Tibial artery (tissue), 4 donors: Measurements from ENCODE around the gene RASA3.

Experiments
- DNase-seq, 2 donors: peaks; one replicate each; pipeline ENCODE4 v3.0.0-alpha.2; 2019
- H3K27ac ChIP-seq, 2 donors: fragments of 200-600 bp; sonication (generic) in 1 of 2; 1 replicate in 1 of 2; 2 replicates in 1 of 2; pipeline ENCODE4 v1.5.1; 2018 to 2019; ENCODE audit warnings: mild to moderate bottlenecking in 1 of 2
- H3K27me3 ChIP-seq, 2 donors: fragments of 200-600 bp; sonication (generic) in 1 of 2; one replicate each; pipeline versions ENCODE4 v1.5.1 to v1.6.0; 2016 to 2019
- H3K36me3 ChIP-seq, 3 donors: fragments of 200-600 bp; sonication (generic) in 2 of 3; one replicate each; pipeline ENCODE4 v1.5.1; 2016 to 2019; ENCODE audit warnings: mild to moderate bottlenecking in 2 of 3
- H3K4me1 ChIP-seq, 4 donors: fragments of 200-600 bp; sonication (generic) in 2 of 4; 1 replicate in 3 of 4; 2 replicates in 1 of 4; pipeline ENCODE4 v1.5.1; 2016 to 2019
- H3K4me3 ChIP-seq, 2 donors: fragments of 200-600 bp; sonication (generic) in 1 of 2; 1 replicate in 1 of 2; 2 replicates in 1 of 2; pipeline ENCODE4 v1.5.1; 2018 to 2019; ENCODE audit warnings: mild to moderate bottlenecking in 2 of 2
- H3K9me3 ChIP-seq, 3 donors: fragments of 200-600 bp; sonication (generic) in 1 of 3; one replicate each; pipeline ENCODE4 v1.5.1; 2016 to 2019
- intact Hi-C: fragments of 100-400 bp; cut with DNase I; formaldehyde crosslinking; loops from one replicate; pipeline ENCODE4 v1.15.0; 2023; ENCODE audit warnings: low total_unique reads
- TF ChIP-seq, protein P1 (sequence below), 2 experiments: fragments of 200-600 bp in 1 of 2; fragments of 450-650 bp in 1 of 2; IDR thresholded peaks; one replicate each; pipeline ENCODE4 v1.5.1; 2017 to 2019; ENCODE audit warnings: antibody characterized with exemption in 2 of 2, mild to moderate bottlenecking in 1 of 2, moderate library complexity in 1 of 2

The RASA3 gene

DNA sequence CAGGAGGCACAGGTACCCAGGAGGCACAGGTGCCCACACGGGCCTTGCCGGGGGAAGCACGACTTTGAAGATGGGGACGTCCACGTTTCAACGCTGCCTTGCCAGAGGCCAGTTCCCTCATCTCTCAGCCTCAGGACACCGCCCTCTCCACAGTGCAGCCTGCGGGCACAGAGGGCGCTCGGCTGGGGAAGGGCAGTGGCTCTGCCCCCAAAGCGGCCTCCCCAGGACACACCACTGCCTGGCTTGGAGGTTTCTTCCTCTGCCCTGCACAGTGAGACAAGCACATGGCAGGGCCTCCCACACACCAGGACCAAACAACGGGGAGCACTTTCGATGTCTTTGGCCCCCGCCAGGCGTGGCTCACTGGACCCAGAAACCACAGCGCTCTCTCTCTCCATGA lies 73.0 kb downstream of the RASA3 start:
- intact Hi-C loops: no loop called here
- Histone ChIP-seq H3K9me3 (no peaks in the 10 kb centered on the region), H3K27me3 (no peaks in the 10 kb centered on the region), H3K4me3 (no peak overlapping the region), H3K36me3 (peaks cover 0 to 12% (median 5%) of the 10 kb centered on the region in 3 donors), H3K27ac (peak overlapping the region in 1 of 2 donors; percentile 24), H3K4me1 (peaks cover 5 to 41% (median 23%) of the 10 kb centered on the region in 4 donors)
- no peak for DNase-seq
- TF ChIP-seq, protein P1, sequence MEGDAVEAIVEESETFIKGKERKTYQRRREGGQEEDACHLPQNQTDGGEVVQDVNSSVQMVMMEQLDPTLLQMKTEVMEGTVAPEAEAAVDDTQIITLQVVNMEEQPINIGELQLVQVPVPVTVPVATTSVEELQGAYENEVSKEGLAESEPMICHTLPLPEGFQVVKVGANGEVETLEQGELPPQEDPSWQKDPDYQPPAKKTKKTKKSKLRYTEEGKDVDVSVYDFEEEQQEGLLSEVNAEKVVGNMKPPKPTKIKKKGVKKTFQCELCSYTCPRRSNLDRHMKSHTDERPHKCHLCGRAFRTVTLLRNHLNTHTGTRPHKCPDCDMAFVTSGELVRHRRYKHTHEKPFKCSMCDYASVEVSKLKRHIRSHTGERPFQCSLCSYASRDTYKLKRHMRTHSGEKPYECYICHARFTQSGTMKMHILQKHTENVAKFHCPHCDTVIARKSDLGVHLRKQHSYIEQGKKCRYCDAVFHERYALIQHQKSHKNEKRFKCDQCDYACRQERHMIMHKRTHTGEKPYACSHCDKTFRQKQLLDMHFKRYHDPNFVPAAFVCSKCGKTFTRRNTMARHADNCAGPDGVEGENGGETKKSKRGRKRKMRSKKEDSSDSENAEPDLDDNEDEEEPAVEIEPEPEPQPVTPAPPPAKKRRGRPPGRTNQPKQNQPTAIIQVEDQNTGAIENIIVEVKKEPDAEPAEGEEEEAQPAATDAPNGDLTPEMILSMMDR (IDR thresholded peaks at IDR 0.05): no peak

DNA sequence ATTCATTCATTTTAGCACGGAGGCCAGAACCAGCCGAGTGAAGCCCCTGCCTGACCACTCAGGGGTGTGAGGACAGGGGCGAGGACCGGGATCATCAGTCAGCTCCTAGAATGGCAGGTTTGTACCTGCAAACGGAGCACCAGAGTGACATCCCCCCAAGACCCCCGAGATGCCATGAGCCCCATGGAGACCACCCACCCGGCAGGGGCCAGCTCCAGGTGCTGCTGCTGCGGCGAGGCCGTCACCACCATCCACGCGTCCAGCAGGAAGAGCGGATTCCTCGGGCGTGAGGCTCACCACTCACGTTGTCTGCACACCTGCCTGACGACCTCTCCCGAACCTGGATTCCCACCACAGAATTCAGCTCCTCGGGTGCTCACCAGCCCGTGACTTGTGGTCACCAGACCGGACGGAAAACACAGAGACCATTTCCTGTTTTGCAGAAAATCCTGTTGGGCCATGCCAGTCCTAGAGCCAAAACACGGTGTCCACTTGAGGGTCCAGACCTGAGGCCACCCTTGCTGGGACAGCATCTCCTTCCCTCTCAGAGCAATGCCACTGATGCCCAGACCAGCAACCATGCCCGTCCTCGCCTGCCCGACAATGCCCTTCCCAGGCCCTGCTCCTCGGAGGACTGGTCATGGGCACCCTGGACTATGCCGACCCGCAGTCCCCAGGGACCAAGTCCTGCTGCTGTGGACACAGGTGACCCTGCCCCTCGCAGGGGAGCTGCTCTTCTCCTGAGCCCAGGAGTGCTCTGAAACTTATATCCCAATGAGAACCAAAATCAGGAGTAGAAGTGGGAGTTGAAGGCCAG lies 74.2 kb downstream of the RASA3 start:
- intact Hi-C loops: no loop called here
- no peak overlapping the region for H3K4me3 ChIP-seq
- peak overlapping the region in 1 of 2 donors; percentile 31 for H3K27ac ChIP-seq
- no peak for DNase-seq
- H3K27me3 ChIP-seq: no peaks in the 10 kb centered on the region
- H3K9me3 ChIP-seq: no peaks in the 10 kb centered on the region
- H3K4me1 ChIP-seq: peaks cover 1 to 30% (median 11%) of the 10 kb centered on the region in 4 donors
- TF ChIP-seq, protein P1 (IDR thresholded peaks at IDR 0.05): no peak
- H3K36me3 ChIP-seq: peaks cover 0 to 12% (median 5%) of the 10 kb centered on the region in 3 donors

DNA sequence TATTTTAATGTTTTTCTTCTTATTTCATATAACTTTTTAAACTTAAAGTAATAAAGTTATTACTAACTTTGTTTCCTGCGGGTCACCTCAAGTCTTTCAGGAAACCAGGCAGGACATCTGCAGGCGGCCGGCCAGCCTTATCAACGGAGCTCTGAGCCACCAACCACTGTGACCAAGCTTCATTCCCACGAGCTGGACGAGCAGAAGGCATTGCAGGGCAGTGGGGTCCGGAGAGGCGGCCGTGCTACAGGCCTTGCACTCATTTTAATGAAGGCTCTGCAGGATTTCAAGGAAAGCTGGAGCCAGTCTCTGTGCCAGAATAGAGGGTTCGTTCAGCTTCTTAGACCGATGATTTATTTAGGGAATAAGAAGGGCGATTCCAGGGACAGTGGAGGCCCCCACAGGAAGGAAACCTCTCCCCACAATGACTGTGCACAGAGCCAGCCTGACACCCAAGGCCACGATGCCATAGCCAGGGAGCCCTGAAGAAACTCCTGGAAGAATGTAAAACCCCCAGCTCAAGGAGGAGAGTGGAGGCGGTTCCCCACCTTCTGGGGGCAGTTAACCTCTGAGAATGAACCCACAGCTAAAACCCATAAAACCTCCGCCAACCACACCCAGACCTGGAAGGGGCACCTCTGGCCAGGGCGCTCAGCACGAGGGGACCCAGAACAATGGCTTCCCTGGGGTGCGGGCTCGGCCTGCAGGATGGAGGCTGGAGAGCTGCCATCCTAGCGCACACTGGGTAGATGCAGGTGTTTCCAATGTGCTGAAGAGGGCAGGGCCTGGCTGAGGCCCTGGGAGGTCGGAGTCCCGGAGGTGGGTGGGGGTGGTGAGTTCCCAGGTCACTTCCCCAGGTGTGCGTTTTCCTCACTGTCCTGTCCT lies 75.0 kb downstream of the RASA3 start:
- Histone ChIP-seq H3K36me3 (peaks cover 0 to 12% (median 5%) of the 10 kb centered on the region in 3 donors), H3K4me3 (no peak overlapping the region), H3K27me3 (no peaks in the 10 kb centered on the region), H3K4me1 (peaks cover 0 to 22% (median 5%) of the 10 kb centered on the region in 4 donors), H3K9me3 (no peaks in the 10 kb centered on the region), H3K27ac (peak overlapping the region in 1 of 2 donors; percentile 31)
- intact Hi-C loops: no loop called here
- TF ChIP-seq, protein P1 (IDR thresholded peaks at IDR 0.05): no peak
- no peak for DNase-seq

DNA sequence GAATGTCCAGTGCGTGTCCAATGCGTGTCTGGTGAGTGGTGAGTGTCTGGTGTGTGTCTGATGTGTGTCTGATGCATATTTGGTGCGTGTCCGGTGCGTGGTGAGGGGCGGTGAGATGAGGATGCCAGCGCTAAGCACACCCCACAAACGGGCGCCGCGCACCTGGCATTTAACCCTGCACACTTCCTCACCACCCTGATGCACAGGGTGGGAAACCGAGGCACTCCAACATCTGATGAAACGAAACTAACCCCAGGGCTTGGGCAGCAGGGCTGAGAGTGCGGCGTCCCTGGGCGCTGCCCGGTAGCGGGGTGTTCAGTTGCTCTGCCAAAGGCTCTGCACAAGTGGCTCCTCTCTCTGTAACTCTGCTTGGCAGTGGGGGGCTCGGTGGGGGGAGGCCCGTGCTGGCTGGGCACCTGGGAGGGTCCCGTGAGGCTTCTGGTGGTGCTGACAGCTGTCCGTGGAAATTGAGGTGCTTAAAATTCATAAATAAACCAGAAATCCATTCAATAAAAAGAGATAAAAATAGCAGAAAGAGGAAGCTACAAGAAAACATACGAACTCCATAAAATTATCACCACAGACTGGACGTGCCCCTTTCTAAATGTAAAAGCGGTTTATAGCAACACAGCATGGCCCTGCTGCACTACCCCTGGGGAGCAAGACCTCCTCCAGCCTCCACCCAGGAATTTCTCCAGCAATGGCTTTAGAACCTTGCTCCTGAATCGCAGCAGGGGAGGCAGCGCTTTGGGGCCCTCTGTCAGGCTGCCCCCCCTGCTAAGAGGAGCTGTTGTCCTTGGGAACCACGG lies 76.0 kb downstream of the RASA3 start:
- DNase-seq: no peak
- intact Hi-C loops: no loop called here
- H3K9me3 ChIP-seq: no peaks in the 10 kb centered on the region
- H3K36me3 ChIP-seq: peaks cover 0 to 22% (median 13%) of the 10 kb centered on the region in 3 donors
- no peak overlapping the region for H3K27ac ChIP-seq
- H3K4me3 ChIP-seq: no peak overlapping the region
- TF ChIP-seq, protein P1 (IDR thresholded peaks at IDR 0.05): no peak
- no peaks in the 10 kb centered on the region for H3K27me3 ChIP-seq
- H3K4me1 ChIP-seq: peaks cover 0 to 19% (median 3%) of the 10 kb centered on the region in 4 donors

DNA sequence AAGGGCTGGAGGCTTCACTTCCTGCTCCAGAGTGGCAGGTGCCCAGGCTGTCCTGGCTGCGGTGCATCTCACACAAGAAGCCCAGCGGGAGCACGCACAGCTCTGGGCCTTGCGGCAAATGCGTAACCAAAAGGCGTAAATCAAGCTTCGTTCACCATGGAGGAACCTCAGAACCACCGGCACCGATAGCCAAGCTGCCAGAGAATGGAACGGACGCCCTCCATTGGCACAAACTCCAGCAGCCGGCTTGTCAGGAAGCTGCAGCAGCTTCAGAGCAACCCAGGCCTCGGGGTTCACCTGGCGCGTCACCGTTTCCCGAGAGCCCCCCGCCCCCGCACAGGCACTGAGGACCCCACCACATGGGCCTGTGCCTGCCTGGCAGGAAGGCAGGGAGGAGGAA lies 76.7 kb downstream of the RASA3 start:
- H3K4me3 ChIP-seq: no peak overlapping the region
- H3K9me3 ChIP-seq: no peaks in the 10 kb centered on the region

More for the DNA sequence above, 76.7 kb downstream of the RASA3 start:
- Histone ChIP-seq H3K27me3 (no peaks in the 10 kb centered on the region), H3K27ac (no peak overlapping the region), H3K4me1 (peaks cover 0 to 19% (median 3%) of the 10 kb centered on the region in 4 donors), H3K36me3 (peaks cover 0 to 29% (median 19%) of the 10 kb centered on the region in 3 donors)
- TF ChIP-seq, protein P1 (IDR thresholded peaks at IDR 0.05): no peak
- DNase-seq: no peak
- intact Hi-C loops: no loop called here
